CD14-positive monocyte (primary cell): ENCODE measurements around the gene BAHCC1. TPM values are rescaled to one million over a fixed set of nuclear protein-coding genes. Genes with fewer than 3 reads are reported as not detected.
A peak's percentile ranks its signal among the peaks of the same experiment; 100 is the strongest.

Experiments
- DNase-seq, 3 donors: peaks; one replicate each; pipeline ENCODE4 v3.0.0-alpha.2; 2011 to 2022
- H2AFZ ChIP-seq: 2 replicates; pipeline ENCODE4 v1.6.0; 2012; ENCODE audit warnings: mild to moderate bottlenecking, low read depth, low read length, inconsistent platforms; ENCODE audit not compliant: insufficient read depth, poor library complexity, severe bottlenecking
- H3K27ac ChIP-seq, 2 donors: 1 replicate in 1 of 2; 2 replicates in 1 of 2; pipeline ENCODE4 v1.5.1; 2012 to 2013; ENCODE audit warnings: low read length in 2 of 2, control low read depth in 1 of 2, inconsistent platforms in 1 of 2, low read depth in 1 of 2, mild to moderate bottlenecking in 1 of 2
- H3K27me3 ChIP-seq, 2 donors: one replicate each; pipeline versions ENCODE4 v1.6.0 to v1.6.1; 2011 to 2013; ENCODE audit warnings: low read length in 2 of 2; ENCODE audit not compliant: control insufficient read depth in 2 of 2, insufficient read depth in 2 of 2
- H3K36me3 ChIP-seq, 2 donors: replicated peaks in 1 of 2; 1 replicate in 1 of 2; 2 replicates in 1 of 2; pipeline versions ENCODE4 v1.5.1 to v1.6.1; 2012 to 2013; ENCODE audit warnings: low read length in 2 of 2, control low read depth in 1 of 2, inconsistent platforms in 1 of 2, mild to moderate bottlenecking in 1 of 2; ENCODE audit not compliant: insufficient read depth in 2 of 2, control insufficient read depth in 1 of 2
- H3K4me1 ChIP-seq, 2 donors: 1 replicate in 1 of 2; 2 replicates in 1 of 2; pipeline versions ENCODE4 v1.5.1 to v1.6.1; 2012 to 2013; ENCODE audit warnings: low read length in 2 of 2, control low read depth in 1 of 2, inconsistent platforms in 1 of 2, mild to moderate bottlenecking in 1 of 2, moderate library complexity in 1 of 2; ENCODE audit not compliant: insufficient read depth in 2 of 2, control insufficient read depth in 1 of 2
- H3K4me2 ChIP-seq: replicated peaks from 2 replicates; pipeline ENCODE3; 2012; ENCODE audit warnings: low read length, moderate library complexity, mild to moderate bottlenecking; ENCODE audit not compliant: poor library complexity, severe bottlenecking; ENCODE audit errors: extremely low read depth
- H3K4me3 ChIP-seq, 3 experiments: fragments of 200-600 bp in 1 of 3; sonication (generic) in 1 of 3; replicated peaks in 1 of 3; 1 replicate in 2 of 3; 2 replicates in 1 of 3; pipeline ENCODE4 v1.5.1; 2011 to 2013; ENCODE audit warnings: low read length in 3 of 3, mild to moderate bottlenecking in 3 of 3, control low read depth in 2 of 3, low read depth in 2 of 3, inconsistent platforms in 1 of 3, moderate library complexity in 1 of 3
- H3K79me2 ChIP-seq: 2 replicates; pipeline ENCODE4 v1.6.0; 2012; ENCODE audit warnings: mild to moderate bottlenecking, control low read depth, inconsistent platforms, low read length, moderate library complexity; ENCODE audit not compliant: insufficient read depth
- H3K9ac ChIP-seq: 2 replicates; pipeline ENCODE4 v1.6.0; 2017; ENCODE audit warnings: low read length, mild to moderate bottlenecking; ENCODE audit not compliant: insufficient read depth, poor library complexity, severe bottlenecking
- H3K9me3 ChIP-seq, 2 donors: replicated peaks in 1 of 2; 1 replicate in 1 of 2; 2 replicates in 1 of 2; pipeline versions ENCODE4 v1.5.1 to v1.6.1; 2012 to 2013; ENCODE audit warnings: low read length in 2 of 2, control low read depth in 1 of 2; ENCODE audit not compliant: control insufficient read depth in 1 of 2, insufficient read depth in 1 of 2
- H4K20me1 ChIP-seq: 2 replicates; pipeline ENCODE4 v1.6.0; 2012; ENCODE audit warnings: mild to moderate bottlenecking, low read length, control low read depth, moderate library complexity; ENCODE audit not compliant: insufficient read depth
- H3K27ac Mint-ChIP-seq, 7 donors: one replicate each; pipeline ENCODE4 v1.8.0; 2020; ENCODE audit warnings: mild to moderate bottlenecking in 7 of 7, mixed read lengths in 7 of 7, moderate library complexity in 6 of 7, inconsistent platforms in 2 of 7
- H3K27me3 Mint-ChIP-seq, 3 donors: one replicate each; pipeline ENCODE4 v1.8.0; 2021 to 2022; ENCODE audit warnings: low read depth in 3 of 3, mild to moderate bottlenecking in 3 of 3, mixed read lengths in 3 of 3, moderate library complexity in 3 of 3, inconsistent platforms in 1 of 3
- H3K36me3 Mint-ChIP-seq, 2 donors: one replicate each; pipeline ENCODE4 v1.8.0; 2020; ENCODE audit warnings: mixed read lengths in 2 of 2, inconsistent platforms in 1 of 2, mild to moderate bottlenecking in 1 of 2
- H3K4me1 Mint-ChIP-seq: one replicate; pipeline ENCODE4 v1.8.0; 2020; ENCODE audit warnings: mild to moderate bottlenecking, mixed read lengths
- H3K4me3 Mint-ChIP-seq, 2 donors: one replicate each; pipeline ENCODE4 v1.8.0; 2020; ENCODE audit warnings: mild to moderate bottlenecking in 2 of 2, mixed read lengths in 2 of 2, moderate library complexity in 1 of 2
- H3K9me3 Mint-ChIP-seq, 7 donors: one replicate each; pipeline ENCODE4 v1.8.0; 2020 to 2022; ENCODE audit warnings: mixed read lengths in 7 of 7, mild to moderate bottlenecking in 6 of 7, moderate library complexity in 6 of 7, inconsistent platforms in 2 of 7
- WGBS: methylation state at CpG from one replicate; pipeline ENCODE4 v1.1.5; 2013; ENCODE audit warnings: missing lambda C conversion rate; ENCODE audit not compliant: insufficient coverage; 5-methylcytosine and 5-hydroxymethylcytosine counted together
- intact Hi-C, 2 donors: fragments of 100-400 bp; cut with micrococcal nuclease; formaldehyde crosslinking; loops; one replicate each; pipeline versions ENCODE4 v1.15.0 to v1.15.1; 2023
- polyA plus RNA-seq, 3 donors: library from polyadenylated mRNA; depleted of rRNA in 1 of 3; unstranded in 2 of 3; stranded (reverse) in 1 of 3; fragments of 300-500 nt in 2 of 3; fragments of >200 nt in 1 of 3; fragmentation: Illumina TruSeq in 2 of 3; gene quantifications; 1 replicate in 2 of 3; 2 replicates in 1 of 3; pipeline ENCODE4 v1.2.3, GENCODE V29; 2012 to 2021
- TF ChIP-seq, protein P1 (sequence below): fragments of 200-600 bp; IDR thresholded peaks from one replicate; pipeline ENCODE4 v1.8.0; 2022; ENCODE audit warnings: antibody characterized with exemption, mild to moderate bottlenecking

The BAHCC1 gene
- polyA plus RNA-seq, 3 donors, result 0.11 to 8.8 (median 0.27) TPM

DNA sequence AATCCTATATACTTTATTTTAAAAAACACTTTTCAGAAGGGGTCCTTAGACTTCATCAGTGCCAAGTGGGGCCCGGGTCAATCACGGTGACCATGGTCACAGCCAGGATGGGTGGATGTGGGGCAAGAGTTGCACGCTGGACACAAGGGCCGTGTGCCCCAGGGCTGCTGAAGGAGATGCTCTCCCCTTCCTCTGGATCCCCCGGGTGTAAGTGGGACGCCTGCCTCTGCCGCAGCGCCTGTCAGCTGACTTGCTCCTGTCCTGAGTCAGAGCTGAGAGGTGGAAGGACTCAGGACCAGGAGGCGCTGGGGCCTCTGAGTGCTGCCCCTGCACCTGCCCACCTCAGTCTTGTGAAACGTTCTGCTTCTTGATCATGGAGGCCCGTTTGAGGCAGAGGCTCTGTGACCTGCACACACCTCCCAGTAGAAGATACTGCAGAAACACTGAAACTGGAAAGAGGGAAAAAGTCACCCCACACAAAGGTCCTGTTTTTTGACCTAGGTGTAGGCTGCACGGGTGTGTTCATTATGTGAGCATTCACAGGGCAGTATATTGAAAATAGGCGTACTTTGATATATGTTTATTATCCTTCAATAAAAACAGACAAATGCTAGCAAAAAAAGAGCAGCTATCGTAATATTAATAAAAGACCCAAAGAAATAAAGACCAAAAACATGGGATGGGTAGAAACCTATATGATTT, 40.9 kb upstream of the BAHCC1 start:
- H3K9me3 Mint-ChIP-seq, result peaks cover 0 to 5% (median 0%) of the 10 kb centered on the region in 7 donors
- Histone ChIP-seq H3K4me1 (peaks cover 38 to 41% of the 10 kb centered on the region in 2 donors), H4K20me1 (no peaks in the 10 kb centered on the region), H2AFZ (no peak overlapping the region), H3K9ac (no peak overlapping the region), H3K4me3 (no peak overlapping the region), H3K79me2 (no peaks in the 10 kb centered on the region), H3K4me2 (no peak overlapping the region), H3K36me3 (no peaks in the 10 kb centered on the region), H3K27ac (no peak overlapping the region), H3K9me3 (no peaks in the 10 kb centered on the region), H3K27me3 (no peaks in the 10 kb centered on the region)
- intact Hi-C loops, result no loop called here
- DNase-seq, result no peak
- TF ChIP-seq, protein P1, sequence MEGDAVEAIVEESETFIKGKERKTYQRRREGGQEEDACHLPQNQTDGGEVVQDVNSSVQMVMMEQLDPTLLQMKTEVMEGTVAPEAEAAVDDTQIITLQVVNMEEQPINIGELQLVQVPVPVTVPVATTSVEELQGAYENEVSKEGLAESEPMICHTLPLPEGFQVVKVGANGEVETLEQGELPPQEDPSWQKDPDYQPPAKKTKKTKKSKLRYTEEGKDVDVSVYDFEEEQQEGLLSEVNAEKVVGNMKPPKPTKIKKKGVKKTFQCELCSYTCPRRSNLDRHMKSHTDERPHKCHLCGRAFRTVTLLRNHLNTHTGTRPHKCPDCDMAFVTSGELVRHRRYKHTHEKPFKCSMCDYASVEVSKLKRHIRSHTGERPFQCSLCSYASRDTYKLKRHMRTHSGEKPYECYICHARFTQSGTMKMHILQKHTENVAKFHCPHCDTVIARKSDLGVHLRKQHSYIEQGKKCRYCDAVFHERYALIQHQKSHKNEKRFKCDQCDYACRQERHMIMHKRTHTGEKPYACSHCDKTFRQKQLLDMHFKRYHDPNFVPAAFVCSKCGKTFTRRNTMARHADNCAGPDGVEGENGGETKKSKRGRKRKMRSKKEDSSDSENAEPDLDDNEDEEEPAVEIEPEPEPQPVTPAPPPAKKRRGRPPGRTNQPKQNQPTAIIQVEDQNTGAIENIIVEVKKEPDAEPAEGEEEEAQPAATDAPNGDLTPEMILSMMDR, result no peak
- H3K27me3 Mint-ChIP-seq, result peaks cover 0 to 17% (median 8%) of the 10 kb centered on the region in 3 donors
- WGBS, result 86% methylated on average over 8 of the region's 14 CpGs
- no peak overlapping the region for H3K4me3 Mint-ChIP-seq
- no peaks in the 10 kb centered on the region for H3K36me3 Mint-ChIP-seq
- H3K4me1 Mint-ChIP-seq, result peaks cover 39% of the 10 kb centered on the region
- peak overlapping the region in 1 of 7 donors; percentile 28 for H3K27ac Mint-ChIP-seq

DNA sequence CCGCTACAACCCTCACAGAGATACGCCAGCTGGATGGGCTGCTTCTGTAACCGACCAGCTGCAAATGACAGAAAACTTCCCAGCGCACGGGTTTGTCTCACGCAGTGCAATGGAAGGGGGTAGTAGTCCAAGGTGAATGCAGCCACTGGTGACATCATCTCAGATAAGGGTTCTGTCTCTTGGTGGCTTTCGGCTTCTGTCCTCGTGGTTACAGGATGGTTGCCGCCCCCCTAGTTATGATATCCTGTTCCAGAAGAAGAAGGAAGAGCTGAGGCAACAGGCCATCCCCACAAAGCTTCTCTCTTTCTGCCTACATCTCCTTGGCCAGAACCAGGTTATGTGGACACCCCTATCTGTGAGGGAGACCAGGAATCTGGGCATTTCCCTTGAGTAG, 40.3 kb upstream of the BAHCC1 start:
- peaks cover 34% of the 10 kb centered on the region for H3K4me1 Mint-ChIP-seq
- no peaks in the 10 kb centered on the region for H3K27me3 ChIP-seq
- H3K9ac ChIP-seq, result no peak overlapping the region
- H3K36me3 Mint-ChIP-seq, result no peaks in the 10 kb centered on the region
- peak overlapping the region in 4 of 7 donors; percentile 35 to 45 (median 38) for H3K27ac Mint-ChIP-seq
- H3K36me3 ChIP-seq, result no peaks in the 10 kb centered on the region
- H3K27me3 Mint-ChIP-seq, result peaks cover 0 to 19% (median 14%) of the 10 kb centered on the region in 3 donors
- H3K4me3 Mint-ChIP-seq, result peak overlapping the region in 1 of 2 donors; percentile 35
- no peak for DNase-seq
- peak overlapping the region in 1 of 3 experiments; percentile 19 for H3K4me3 ChIP-seq
- peaks cover 32 to 37% of the 10 kb centered on the region in 2 donors for H3K4me1 ChIP-seq
- H3K9me3 ChIP-seq, result no peaks in the 10 kb centered on the region
- H3K79me2 ChIP-seq, result no peaks in the 10 kb centered on the region
- no peak overlapping the region for H2AFZ ChIP-seq
- WGBS, result no CpG with 5 or more reads among the region's 9 CpGs
- peaks cover 0 to 5% (median 0%) of the 10 kb centered on the region in 7 donors for H3K9me3 Mint-ChIP-seq
- H4K20me1 ChIP-seq, result no peaks in the 10 kb centered on the region
- peak overlapping the region; percentile 4 for H3K4me2 ChIP-seq
- intact Hi-C loops, result no loop called here
- H3K27ac ChIP-seq, result no peak overlapping the region
- TF ChIP-seq, protein P1, result no peak
